MCF 10A (cell line): ENCODE measurements around the gene PRKAR1B. TPM values are rescaled to one million over a fixed set of nuclear protein-coding genes. Genes with fewer than 3 reads are reported as not detected.

Experiments used
- BruUV-seq: library from RNA; stranded (reverse); fragments of 400-500 nt; replicated peaks from 2 replicates; lab custom pipeline; 2021; lab: Mats Ljungman, UMichigan
- CTCF ChIA-PET: fragments of 300-600 bp; sonication (Branson Sonifier 250); formaldehyde crosslinking; extraction: SDS; loops from one replicate; lab custom pipeline; 2021; ENCODE audit warnings: antibody characterized with exemption, inconsistent platforms; lab: Yijun Ruan, JAX
- POLR2A ChIA-PET: fragments of 300-600, 350-650 bp; sonication (Branson Sonifier 250); formaldehyde crosslinking; extraction: SDS; loops from one replicate; lab custom pipeline; 2020; ENCODE audit warnings: antibody characterized with exemption, inconsistent platforms; lab: Yijun Ruan, JAX
- DNase-seq: peaks from one replicate; pipeline ENCODE4 v3.0.0-alpha.2; 2018; ENCODE audit not compliant: unreplicated experiment
- H3K27ac Mint-ChIP-seq: one replicate; pipeline ENCODE4 v1.8.0; 2022; ENCODE audit warnings: mild to moderate bottlenecking, low read depth, mixed read lengths; ENCODE audit not compliant: unreplicated experiment
- H3K27me3 Mint-ChIP-seq: one replicate; pipeline ENCODE4 v1.8.0; 2022; ENCODE audit warnings: mixed read lengths; ENCODE audit not compliant: insufficient read depth, unreplicated experiment
- H3K36me3 Mint-ChIP-seq: one replicate; pipeline ENCODE4 v1.8.0; 2022; ENCODE audit warnings: mild to moderate bottlenecking, moderate library complexity, mixed read lengths; ENCODE audit not compliant: insufficient read depth, unreplicated experiment
- H3K4me1 Mint-ChIP-seq: one replicate; pipeline ENCODE4 v1.8.0; 2022; ENCODE audit warnings: mixed read lengths; ENCODE audit not compliant: insufficient read depth, unreplicated experiment
- H3K4me3 Mint-ChIP-seq: one replicate; pipeline ENCODE4 v1.8.0; 2022; ENCODE audit warnings: mild to moderate bottlenecking, moderate library complexity, mixed read lengths; ENCODE audit not compliant: unreplicated experiment
- H3K9me3 Mint-ChIP-seq: one replicate; pipeline ENCODE4 v1.8.0; 2022; ENCODE audit warnings: mixed read lengths; ENCODE audit not compliant: unreplicated experiment
- intact Hi-C: fragments of 100-400 bp; cut with micrococcal nuclease; formaldehyde crosslinking; loops from 2 replicates; pipeline ENCODE4 v1.14.1; 2022
- total RNA-seq: library from RNA; stranded (reverse); gene quantifications from 2 replicates; pipeline ENCODE4 v1.2.3, GENCODE V29; 2022
- TF ChIP-seq, protein P1 (sequence below): fragments of 200-600 bp; IDR thresholded peaks from one replicate; pipeline ENCODE4 v1.8.0; 2022; ENCODE audit warnings: antibody characterized with exemption, mild to moderate bottlenecking; ENCODE audit not compliant: unreplicated experiment

Gene PRKAR1B
- total RNA-seq, 1 experiment from 2014 or later = 31.5 TPM

DNA sequence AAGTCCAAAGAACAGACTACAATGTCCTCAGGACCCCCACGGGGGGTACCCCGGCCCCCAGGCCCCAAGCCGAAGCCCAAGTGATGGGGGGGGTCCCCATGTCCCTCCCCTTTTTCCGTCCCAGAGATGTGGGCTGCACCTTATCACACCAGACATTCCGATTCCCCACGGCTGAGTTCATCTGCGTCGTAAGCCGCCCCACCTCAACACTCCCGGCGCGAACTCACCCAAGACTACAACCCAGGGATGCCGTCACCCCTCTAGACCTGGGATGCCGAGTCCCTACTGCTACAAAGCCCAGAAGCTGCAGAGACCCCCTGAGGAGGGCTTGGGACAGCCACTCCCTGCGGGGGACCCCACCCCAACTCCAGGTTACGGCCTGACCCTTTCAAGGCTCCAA, 221.9 kb downstream of the PRKAR1B start:
- no peak for DNase-seq
- POLR2A ChIA-PET = no interaction called here
- Mint-ChIP-seq H3K27ac (no peak overlapping the region), H3K36me3 (peaks cover 43% of the 10 kb centered on the region), H3K27me3 (no peaks in the 10 kb centered on the region), H3K4me1 (no peaks in the 10 kb centered on the region), H3K4me3 (no peak overlapping the region), H3K9me3 (no peaks in the 10 kb centered on the region)
- no TSS peak for BruUV-seq
- CTCF ChIA-PET = no interaction called here
- intact Hi-C loops = no loop called here
- TF ChIP-seq, protein P1, sequence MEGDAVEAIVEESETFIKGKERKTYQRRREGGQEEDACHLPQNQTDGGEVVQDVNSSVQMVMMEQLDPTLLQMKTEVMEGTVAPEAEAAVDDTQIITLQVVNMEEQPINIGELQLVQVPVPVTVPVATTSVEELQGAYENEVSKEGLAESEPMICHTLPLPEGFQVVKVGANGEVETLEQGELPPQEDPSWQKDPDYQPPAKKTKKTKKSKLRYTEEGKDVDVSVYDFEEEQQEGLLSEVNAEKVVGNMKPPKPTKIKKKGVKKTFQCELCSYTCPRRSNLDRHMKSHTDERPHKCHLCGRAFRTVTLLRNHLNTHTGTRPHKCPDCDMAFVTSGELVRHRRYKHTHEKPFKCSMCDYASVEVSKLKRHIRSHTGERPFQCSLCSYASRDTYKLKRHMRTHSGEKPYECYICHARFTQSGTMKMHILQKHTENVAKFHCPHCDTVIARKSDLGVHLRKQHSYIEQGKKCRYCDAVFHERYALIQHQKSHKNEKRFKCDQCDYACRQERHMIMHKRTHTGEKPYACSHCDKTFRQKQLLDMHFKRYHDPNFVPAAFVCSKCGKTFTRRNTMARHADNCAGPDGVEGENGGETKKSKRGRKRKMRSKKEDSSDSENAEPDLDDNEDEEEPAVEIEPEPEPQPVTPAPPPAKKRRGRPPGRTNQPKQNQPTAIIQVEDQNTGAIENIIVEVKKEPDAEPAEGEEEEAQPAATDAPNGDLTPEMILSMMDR = no peak

DNA sequence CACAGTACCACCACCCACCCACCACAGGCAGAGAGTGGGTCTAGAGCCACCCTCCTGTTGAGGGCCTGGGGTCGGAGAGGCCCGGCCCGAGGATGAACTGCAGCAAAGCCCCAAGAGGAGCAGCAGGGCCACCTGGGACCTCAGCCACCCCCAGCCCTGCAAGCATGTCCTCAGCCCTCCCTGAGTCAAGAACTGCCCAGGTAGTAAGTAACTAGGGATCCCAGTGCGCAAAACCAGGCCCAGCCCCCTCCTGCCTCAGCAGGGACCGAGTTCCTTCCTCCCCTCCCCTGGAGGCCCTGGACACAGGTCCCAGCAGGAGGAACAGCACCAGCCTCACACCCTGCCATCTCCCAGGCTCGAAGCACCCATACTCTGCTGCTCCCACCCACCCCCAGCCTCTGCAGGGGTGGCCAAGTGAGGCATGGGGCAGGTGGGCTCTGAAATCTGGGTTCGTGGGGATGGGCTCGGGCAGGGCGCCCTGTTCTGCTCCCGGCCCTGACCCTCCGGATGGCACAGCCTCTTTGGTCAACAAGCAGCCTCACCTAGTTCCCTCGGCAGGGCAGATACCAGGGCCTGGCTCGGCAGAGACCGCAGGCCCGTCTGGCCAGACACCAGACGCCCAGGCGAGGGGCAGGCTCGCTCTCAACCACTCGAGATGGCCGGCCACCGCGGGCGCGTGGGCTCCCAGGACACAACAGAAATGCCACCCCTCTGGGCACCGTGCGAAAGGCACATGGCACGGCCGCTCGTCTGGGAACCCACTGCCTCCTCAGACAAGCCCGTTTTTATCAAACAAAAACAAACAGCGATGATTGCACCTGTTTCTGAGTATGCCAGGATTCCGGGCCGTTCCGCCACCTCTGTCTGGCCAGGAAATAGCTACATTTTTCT, 222.6 kb downstream of the PRKAR1B start:
- no peaks in the 10 kb centered on the region for H3K9me3 Mint-ChIP-seq
- no peak overlapping the region for H3K27ac Mint-ChIP-seq
- TF ChIP-seq, protein P1 = no peak
- H3K27me3 Mint-ChIP-seq = no peaks in the 10 kb centered on the region
- ChIA-PET POLR2A (no interaction called here), CTCF (no interaction called here)
- no TSS peak for BruUV-seq
- H3K4me3 Mint-ChIP-seq = no peak overlapping the region
- no peak for DNase-seq
- H3K36me3 Mint-ChIP-seq = peaks cover 45% of the 10 kb centered on the region
- intact Hi-C loops = no loop called here
- H3K4me1 Mint-ChIP-seq = no peaks in the 10 kb centered on the region

DNA sequence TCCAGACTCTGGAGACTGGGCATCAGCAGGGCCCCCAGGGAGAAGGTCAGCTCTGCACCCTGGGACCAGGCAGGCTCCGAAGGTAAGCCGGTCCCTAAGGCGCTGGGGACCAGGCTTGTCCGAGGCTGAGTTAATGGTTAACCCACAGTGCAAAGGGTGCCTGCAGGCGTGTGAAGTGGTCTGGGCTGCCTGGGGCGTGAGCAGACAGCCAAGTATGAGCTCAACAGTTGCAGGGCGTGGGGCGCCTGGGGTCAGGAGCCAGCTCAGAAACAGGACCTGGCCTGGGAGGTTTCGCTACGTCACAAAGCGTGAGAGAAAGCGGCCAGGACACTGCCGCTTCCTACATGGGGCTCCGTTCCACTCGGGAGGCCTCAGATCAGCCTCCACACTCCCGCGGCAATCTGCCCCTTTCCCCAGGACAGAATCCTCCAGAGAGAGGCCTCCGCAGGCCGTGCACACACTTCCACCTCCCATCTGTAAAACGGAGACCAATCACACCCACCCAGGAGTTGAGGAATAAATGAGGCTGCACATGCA, 223.4 kb downstream of the PRKAR1B start:
- intact Hi-C loops = no loop called here
- no peaks in the 10 kb centered on the region for H3K4me1 Mint-ChIP-seq
- no peak overlapping the region for H3K27ac Mint-ChIP-seq
- no peaks in the 10 kb centered on the region for H3K9me3 Mint-ChIP-seq
- ChIA-PET CTCF (no interaction called here), POLR2A (no interaction called here)
- no peak overlapping the region for H3K4me3 Mint-ChIP-seq
- DNase-seq = no peak
- TF ChIP-seq, protein P1 = no peak
- H3K27me3 Mint-ChIP-seq = no peaks in the 10 kb centered on the region
- H3K36me3 Mint-ChIP-seq = peaks cover 42% of the 10 kb centered on the region
- BruUV-seq = no TSS peak

DNA sequence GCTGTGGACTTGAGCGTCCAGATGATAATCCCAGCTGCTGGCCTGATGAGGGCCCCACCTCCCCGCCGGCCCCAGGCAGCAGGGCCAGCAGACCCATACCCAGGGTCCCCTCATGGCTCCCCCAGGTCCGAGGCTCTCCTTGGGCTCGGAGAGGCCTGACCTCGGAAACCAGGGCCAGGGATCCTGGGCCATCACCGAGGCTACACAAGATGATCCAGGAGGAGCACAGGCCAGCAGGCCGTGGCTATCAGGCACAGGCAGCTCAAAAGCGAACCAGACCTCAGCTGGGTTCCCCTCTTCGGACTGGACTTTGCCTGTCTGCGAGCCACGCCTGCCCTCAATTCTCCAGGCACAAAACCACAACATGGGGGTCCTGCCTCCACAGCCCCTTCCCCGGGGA, 224.8 kb downstream of the PRKAR1B start:
- H3K27ac Mint-ChIP-seq = no peak overlapping the region
- CTCF ChIA-PET = no interaction called here
- no TSS peak for BruUV-seq
- H3K9me3 Mint-ChIP-seq = no peaks in the 10 kb centered on the region
- DNase-seq = no peak
- H3K4me1 Mint-ChIP-seq = no peaks in the 10 kb centered on the region
- POLR2A ChIA-PET = no interaction called here
- H3K36me3 Mint-ChIP-seq = peaks cover 36% of the 10 kb centered on the region
- no peaks in the 10 kb centered on the region for H3K27me3 Mint-ChIP-seq
- intact Hi-C loops = no loop called here
- no peak overlapping the region for H3K4me3 Mint-ChIP-seq
- TF ChIP-seq, protein P1 = no peak
